Measurements from ENCODE around the gene ROGDI.
"Not testable (repeated sequence)": the region's sequence is repeated elsewhere in the genome, so short reads cannot be mapped to it uniquely, and the experiment has no call there.

ROGDI gene

DNA sequence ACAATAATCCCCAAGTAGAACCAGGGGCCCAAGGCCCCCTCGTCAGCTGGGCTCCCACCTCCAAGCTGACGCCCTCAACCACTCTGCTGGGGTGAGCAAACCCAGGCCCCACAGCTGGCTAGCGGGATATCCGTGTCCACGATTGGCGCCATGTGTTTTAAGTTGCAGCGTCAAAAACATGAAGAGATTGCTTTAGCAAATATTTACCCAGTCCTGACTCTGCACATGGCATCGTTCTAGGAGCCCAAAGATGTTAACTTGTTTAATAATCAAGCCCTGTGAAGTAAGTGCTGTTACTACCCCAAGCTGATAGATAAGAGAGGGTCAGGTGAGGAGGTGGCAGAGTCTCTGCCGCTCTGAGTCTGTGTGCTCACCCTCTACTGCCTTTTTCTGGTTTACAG lies 13.9 kb downstream of the ROGDI start:
- ATAC-seq: no peak
- Mint-ChIP-seq H3K9me3 (no peaks in the 10 kb centered on the region), H3K4me3 (no peak overlapping the region)

DNA sequence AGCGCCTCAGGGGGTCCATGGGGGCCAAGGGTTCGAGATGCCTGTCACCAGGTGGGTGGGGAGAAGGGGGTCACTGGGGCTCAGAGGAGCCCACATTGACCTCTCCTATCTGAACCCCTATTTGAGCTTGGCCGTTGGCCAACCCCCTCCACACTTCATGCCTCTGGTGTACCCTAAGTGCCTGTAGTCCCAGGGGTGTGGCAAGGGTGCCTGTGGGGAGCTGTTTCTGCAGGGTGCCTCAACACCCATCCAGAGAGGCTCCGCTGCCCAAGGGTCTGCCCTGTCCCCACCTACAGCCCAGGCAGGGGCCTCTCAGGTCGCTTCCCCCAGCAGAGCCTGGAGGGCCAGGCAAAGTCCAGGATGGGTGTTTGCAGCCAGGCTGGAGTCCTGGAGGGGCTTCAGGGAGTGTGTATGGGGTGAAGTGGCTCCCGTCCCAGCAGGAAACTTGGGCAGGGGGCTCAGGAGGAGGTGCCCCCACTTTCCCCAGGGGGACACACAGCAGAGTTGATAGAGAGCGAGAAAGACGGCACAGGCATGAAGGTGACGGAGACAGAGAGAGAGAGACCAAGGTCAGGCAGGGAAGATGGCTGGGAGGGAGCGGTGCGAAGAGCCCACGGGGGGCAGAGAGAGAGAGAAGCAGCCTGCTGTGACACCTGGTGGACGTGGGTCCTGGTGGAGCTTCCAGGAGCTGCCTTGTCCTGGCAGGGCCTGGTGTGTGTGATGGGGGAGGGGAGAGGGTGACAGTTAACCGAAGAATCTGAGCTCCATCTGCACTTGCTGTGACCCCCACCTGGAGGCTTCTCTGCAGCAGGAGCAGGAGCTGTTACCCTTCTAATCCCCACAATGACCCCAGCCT lies 14.6 kb downstream of the ROGDI start, which contains the start of gene SEPTIN12:
Gene SEPTIN12, minus strand, starts transcription at position 719 of the 856 bp plus-strand sequence. Its CDS starts 700 bp downstream, at position 19.
- peaks cover 4% of the 10 kb centered on the region for H3K4me1 Mint-ChIP-seq
- H3K4me3 Mint-ChIP-seq: no peak within 1 kb of the TSS
- no peaks in the 10 kb centered on the region for H3K9me3 Mint-ChIP-seq
- peak; percentile 16 for ATAC-seq
- H3K27ac Mint-ChIP-seq: no peak within 1 kb of the TSS
- peaks cover 19% of the 10 kb centered on the region for H3K27me3 Mint-ChIP-seq
- H3K36me3 Mint-ChIP-seq: no peaks in the 10 kb centered on the region

More for the DNA sequence above, 13.9 kb downstream of the ROGDI start:
- H3K36me3 Mint-ChIP-seq: no peaks in the 10 kb centered on the region
- peaks cover 4% of the 10 kb centered on the region for H3K4me1 Mint-ChIP-seq
- H3K27ac Mint-ChIP-seq: no peak overlapping the region
- peaks cover 19% of the 10 kb centered on the region for H3K27me3 Mint-ChIP-seq

DNA sequence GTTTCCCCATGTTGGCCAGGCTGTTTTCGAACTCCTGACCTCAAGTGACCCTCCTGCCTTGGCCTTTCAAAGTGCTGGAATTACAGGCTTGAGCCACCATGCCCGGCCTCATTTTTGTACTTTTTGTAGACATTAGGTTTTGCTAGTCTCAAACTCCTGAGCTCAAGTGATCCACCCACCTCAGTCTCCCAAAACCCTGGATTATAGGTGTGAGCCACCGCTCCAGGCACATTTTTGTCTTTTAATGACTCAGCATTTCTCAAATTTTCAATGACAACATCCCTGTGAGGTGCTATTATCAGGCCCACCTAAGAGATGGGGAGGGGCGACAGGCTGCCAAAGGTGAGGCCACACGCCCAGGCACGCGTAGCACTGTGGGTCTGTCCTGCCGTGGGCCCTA lies 15.4 kb downstream of the ROGDI start:
- Mint-ChIP-seq H3K9me3 (no peaks in the 10 kb centered on the region), H3K27ac (no peak overlapping the region), H3K36me3 (no peaks in the 10 kb centered on the region), H3K4me1 (peaks cover 4% of the 10 kb centered on the region), H3K27me3 (peaks cover 19% of the 10 kb centered on the region), H3K4me3 (no peak overlapping the region)
- no peak for ATAC-seq

DNA sequence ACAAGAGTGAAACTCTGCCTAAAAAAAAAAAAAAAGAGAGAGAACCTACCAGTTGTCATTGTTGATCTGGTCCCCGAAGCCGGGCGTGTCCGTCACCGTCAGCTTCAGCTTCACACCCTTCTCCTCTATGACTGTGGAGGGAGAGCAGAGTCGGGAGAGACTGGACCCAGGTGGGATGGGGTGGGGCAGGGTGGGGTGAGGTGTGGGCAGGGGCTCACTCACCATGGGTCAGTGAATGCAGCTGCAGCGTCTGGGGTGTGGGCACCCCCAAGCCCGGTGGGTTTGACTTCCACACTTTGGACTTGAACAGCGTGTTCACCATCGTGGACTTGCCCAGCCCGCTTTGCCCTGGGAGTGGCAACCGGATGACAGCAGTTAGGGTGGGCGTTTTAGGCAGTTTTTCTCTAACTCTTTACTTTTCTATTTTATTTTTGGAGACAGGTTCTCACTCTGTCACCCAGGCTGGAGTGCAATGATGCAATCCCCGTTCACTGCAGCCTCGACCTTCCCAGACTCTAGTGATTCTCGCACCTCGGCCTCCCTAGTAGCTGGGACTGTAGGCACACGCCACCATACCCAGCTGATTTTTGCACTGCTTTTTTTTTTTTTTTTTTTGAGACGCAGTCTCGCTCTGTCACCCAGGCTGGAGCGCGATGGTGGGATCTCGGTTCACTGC lies 16.5 kb downstream of the ROGDI start:
- H3K27me3 Mint-ChIP-seq: peaks cover 19% of the 10 kb centered on the region

DNA sequence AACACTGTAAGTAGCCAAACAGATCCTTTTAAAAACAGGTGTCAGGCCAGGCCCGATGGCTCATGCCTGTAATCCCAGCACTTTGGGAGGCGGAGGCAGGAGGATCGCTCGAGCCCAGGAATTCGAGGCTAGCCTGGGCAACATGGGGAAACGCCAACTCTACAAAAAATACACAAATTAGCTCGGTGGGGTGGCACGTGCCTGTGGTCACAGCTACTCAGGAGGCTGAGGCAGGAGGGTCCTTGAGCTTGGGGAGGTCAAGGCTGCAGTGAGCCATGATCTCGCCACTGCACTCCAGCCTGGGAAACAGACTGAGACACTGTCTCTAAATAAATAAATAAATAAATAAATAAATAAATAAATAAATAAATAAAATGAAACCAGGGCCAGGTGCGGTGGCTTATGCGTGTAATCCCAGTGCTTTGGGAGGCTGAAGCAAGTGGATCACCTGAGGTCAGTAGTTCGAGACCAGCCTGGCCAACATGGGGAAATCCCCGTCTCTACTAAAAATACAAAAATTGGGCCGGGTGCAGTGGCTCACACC lies 17.9 kb downstream of the ROGDI start:
- H3K27me3 Mint-ChIP-seq: peaks cover 19% of the 10 kb centered on the region
- H3K36me3 Mint-ChIP-seq, H3K4me1 Mint-ChIP-seq, H3K4me3 Mint-ChIP-seq, H3K9me3 Mint-ChIP-seq, ATAC-seq, H3K27ac Mint-ChIP-seq: not testable (repeated sequence)

More for the DNA sequence above, 16.5 kb downstream of the ROGDI start:
- Mint-ChIP-seq H3K9me3 (no peaks in the 10 kb centered on the region), H3K4me1 (peaks cover 3% of the 10 kb centered on the region), H3K36me3 (no peaks in the 10 kb centered on the region), H3K27ac (no peak overlapping the region), H3K4me3 (no peak overlapping the region)
- no peak for ATAC-seq

DNA sequence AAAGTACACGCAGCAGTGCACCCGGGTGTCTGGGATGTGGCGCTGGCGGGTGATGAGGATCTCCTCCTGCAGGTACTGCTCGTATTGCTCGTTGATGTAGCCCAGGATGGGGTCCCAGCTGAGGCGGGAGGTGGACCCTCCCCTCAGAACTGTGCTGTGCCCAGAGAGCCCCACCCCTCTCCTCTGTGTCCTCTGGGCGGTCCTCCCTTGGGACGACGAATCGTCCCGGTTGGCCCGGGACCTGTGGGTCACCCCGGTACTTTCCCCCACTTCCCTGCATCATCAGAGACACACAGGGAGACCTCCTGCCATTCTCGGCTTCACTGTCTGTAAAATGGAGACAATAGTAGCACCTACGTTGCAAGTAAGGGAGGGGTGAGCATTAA lies 18.5 kb downstream of the ROGDI start:
- no peaks in the 10 kb centered on the region for H3K9me3 Mint-ChIP-seq
- H3K4me1 Mint-ChIP-seq: no peaks in the 10 kb centered on the region
- no peak overlapping the region for H3K27ac Mint-ChIP-seq
- peaks cover 19% of the 10 kb centered on the region for H3K27me3 Mint-ChIP-seq
- H3K36me3 Mint-ChIP-seq: no peaks in the 10 kb centered on the region
- no peak overlapping the region for H3K4me3 Mint-ChIP-seq
- no peak for ATAC-seq

DNA sequence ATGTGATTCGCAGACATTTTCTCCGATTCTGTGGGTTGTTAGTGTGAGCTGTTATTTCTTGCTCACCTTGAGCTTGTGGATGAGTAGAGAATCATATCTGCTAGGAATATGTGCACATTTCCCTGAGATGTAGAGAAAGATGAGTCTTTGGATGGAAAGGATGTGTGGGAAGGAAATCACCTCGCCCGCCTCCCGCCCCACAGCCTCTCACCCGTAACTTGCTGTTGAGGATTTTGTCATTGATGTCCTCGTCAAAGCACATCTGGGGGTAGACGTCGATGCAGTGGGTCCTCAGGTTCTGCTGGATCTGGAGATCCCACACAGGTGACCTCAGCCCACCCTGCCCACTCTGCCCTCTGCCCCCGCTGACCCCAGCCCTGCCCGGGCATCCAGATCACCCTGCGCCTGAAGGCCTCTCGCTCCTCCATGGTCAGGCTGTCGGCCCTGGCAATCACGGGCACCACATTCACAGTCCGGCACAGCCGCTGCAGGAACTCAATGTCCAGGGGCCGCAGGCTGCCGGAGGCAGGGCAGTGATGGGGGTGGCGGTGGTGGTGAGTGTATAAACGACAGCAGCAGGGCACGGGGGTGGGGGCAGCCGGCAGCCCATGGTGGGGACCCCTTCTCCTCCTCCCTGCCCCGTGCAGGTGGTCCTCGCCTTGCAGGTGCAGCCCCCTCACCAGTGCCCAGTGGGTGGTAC lies 19.0 kb downstream of the ROGDI start:
- ATAC-seq: no peak
- Mint-ChIP-seq H3K27ac (no peak overlapping the region), H3K4me3 (no peak overlapping the region), H3K4me1 (no peaks in the 10 kb centered on the region), H3K27me3 (peaks cover 18% of the 10 kb centered on the region), H3K36me3 (no peaks in the 10 kb centered on the region), H3K9me3 (no peaks in the 10 kb centered on the region)

DNA sequence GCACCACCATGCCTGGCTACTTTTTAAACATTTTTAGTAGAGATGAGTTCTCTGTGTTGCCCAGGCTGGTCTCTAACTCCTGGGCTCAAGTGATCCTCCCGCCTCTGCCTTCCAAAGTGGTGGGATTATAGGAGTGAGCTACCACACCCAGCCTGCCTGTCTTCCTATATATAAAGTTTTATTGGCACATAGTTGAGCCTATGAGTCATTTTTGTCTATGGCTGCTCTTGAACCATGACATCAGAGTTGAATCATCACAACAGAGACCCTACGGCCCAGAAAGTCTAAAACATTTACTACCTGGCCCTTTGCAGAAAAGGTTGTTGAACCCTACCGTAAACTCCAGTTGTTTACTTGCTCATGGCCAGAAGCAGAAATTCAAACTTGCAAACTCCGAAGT lies 22.2 kb downstream of the ROGDI start:
- no peaks in the 10 kb centered on the region for H3K4me1 Mint-ChIP-seq
- H3K36me3 Mint-ChIP-seq: no peaks in the 10 kb centered on the region
- peaks cover 9% of the 10 kb centered on the region for H3K27me3 Mint-ChIP-seq
- no peak overlapping the region for H3K27ac Mint-ChIP-seq
- no peaks in the 10 kb centered on the region for H3K9me3 Mint-ChIP-seq
- ATAC-seq: no peak
- H3K4me3 Mint-ChIP-seq: no peak overlapping the region

DNA sequence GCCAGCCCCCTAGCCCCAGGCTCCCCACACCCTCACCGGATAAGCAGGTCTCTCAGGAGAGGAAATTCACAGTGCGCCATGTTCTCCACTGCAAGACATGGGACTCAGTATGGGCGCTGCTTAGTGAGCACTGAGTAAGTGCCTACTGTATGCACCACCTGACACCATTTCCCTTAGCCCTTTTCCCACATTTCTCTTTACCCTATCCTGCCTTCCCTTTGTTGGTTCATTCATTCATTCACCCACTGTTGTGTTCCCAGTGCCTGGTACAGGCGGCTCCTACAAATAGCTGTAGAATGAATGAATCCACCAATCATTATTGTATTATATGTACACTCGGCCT lies 24.4 kb downstream of the ROGDI start:
- no peaks in the 10 kb centered on the region for H3K27me3 Mint-ChIP-seq
- H3K9me3 Mint-ChIP-seq: no peaks in the 10 kb centered on the region
- H3K4me3 Mint-ChIP-seq: no peak overlapping the region
- ATAC-seq: no peak
- no peak overlapping the region for H3K27ac Mint-ChIP-seq
- H3K4me1 Mint-ChIP-seq: no peaks in the 10 kb centered on the region
- no peaks in the 10 kb centered on the region for H3K36me3 Mint-ChIP-seq

DNA sequence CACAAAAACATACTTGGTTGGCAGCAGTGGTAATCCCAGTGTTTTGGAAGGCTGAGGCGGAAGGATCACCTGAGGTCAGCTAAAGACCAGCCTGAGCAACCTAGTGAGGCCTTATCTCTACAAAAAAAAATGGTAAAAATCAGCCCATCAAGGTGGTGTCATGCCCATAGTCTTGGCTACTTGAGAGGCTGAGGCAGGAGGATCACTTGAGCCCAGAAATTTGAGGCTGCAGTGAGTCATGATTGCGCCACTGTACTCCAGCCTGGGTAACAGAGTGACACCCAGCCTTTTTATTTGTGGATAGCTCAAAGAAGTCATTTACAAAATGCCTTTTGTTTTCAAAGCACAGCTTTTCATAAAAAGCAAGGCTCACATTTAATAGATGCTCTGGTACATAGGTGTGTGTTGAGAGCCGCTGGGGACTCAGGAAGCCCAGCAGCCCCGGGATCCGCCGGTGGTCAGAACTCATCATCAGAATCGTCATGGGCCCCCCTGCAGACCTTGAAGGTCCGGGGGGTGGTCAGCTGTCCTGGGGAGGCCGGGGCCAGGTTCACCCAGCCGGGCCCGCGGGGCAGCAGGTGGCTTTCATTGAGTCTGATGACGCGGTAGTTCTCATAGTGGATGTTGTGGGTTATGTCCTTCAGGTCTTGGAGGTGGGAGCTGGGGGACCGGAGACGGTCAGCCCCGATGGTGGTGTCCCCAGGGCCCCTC lies 24.9 kb downstream of the ROGDI start:
- Mint-ChIP-seq H3K9me3 (no peaks in the 10 kb centered on the region), H3K27me3 (no peaks in the 10 kb centered on the region), H3K27ac (no peak overlapping the region), H3K36me3 (no peaks in the 10 kb centered on the region), H3K4me1 (no peaks in the 10 kb centered on the region), H3K4me3 (no peak overlapping the region)
- ATAC-seq: no peak

DNA sequence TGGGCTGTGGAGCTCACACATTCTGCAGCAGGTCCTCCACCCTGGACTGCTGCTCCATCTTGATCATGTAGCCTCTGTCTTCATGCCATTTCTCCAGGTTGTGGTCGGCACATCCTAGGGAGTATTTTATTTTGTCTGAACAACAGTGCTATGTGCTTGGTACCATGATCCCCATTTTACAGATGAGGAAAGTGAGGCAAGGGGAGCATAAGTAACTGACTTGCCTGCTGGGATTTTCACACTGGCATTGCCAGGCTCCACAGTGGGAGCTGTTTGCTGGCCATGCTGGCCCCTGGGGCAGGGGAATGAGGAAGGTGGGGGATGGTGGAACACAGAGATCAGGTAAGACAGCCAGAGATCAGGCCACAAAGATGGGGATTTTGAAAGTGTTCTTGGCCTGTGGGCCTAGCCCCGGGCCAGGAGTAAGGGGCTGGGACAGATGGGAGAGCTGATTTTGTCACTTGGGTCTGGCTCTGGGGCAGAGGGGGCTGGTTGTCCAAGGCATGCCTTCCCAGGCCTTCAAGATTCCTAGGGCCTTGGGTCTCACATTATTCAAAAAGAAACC lies 26.2 kb downstream of the ROGDI start:
- no peaks in the 10 kb centered on the region for H3K4me1 Mint-ChIP-seq
- ATAC-seq: no peak
- H3K36me3 Mint-ChIP-seq: no peaks in the 10 kb centered on the region
- H3K27ac Mint-ChIP-seq: no peak overlapping the region
- no peaks in the 10 kb centered on the region for H3K9me3 Mint-ChIP-seq
- no peaks in the 10 kb centered on the region for H3K27me3 Mint-ChIP-seq
- peak overlapping the region; percentile 35 for H3K4me3 Mint-ChIP-seq

DNA sequence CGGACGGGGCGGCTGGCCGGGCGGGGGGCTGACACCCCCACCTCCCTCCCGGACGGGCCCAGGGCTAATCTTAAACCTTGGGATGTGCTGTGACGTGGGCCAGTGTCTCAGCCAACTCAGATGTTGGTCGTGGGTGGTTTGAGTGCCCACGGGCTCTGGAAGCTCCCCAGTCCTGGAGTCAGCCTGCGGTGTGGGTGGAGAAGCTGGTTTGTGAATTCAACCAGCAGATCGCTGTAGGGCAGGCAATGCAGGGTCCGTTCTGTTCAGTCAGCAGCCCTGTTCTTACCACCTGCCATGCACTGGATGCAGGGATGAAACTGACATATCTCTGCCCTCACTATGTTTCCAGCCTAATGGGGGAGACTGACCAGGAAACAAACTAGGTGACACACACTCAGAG lies 27.4 kb downstream of the ROGDI start:
- peak; percentile 40 for ATAC-seq
- Mint-ChIP-seq H3K36me3 (no peaks in the 10 kb centered on the region), H3K27ac (no peak overlapping the region), H3K27me3 (no peaks in the 10 kb centered on the region), H3K9me3 (no peaks in the 10 kb centered on the region), H3K4me3 (no peak overlapping the region), H3K4me1 (no peaks in the 10 kb centered on the region)

DNA sequence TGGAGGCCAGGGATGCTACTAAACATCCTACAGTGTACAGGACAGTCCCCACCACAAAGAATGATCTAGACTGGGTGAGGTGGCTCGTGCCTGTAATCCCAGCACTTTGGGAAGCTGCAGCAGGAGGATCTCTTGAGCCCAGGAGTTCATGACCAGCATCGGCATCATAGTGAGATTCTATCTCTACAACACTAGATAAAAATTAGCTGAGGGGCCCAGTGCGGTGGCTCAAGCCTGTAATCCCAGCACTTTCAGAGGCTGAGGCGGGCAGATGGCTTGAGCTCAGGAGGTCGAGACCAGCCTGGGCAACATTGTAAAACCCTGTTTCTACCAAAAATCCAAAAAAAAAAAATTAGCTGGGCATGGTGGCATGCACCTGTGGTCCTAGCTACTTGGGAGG lies 30.1 kb downstream of the ROGDI start:
- no peaks in the 10 kb centered on the region for H3K27me3 Mint-ChIP-seq
- H3K36me3 Mint-ChIP-seq: no peaks in the 10 kb centered on the region
- no peak overlapping the region for H3K4me3 Mint-ChIP-seq
- H3K4me1 Mint-ChIP-seq: peaks cover 22% of the 10 kb centered on the region
- no peak overlapping the region for H3K27ac Mint-ChIP-seq
- ATAC-seq: no peak
- no peaks in the 10 kb centered on the region for H3K9me3 Mint-ChIP-seq

DNA sequence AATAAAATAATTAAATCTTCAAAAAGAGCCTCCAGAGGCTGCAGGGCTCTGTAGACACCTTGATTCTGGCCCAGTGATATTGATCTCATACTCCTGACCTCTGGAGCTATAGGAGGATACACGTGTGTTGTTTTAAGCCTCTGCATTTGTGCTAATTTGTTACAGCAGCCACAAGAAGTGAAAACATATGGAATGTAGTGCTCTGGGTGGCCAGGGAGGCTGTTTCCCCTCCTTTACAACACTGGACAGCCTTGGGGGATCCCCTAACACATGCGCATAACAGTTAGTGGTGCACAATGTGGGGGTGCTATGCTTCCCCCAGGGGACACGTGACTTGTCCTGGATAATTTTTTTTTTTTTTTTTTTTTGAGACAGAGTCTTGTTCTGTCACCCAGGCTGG lies 30.8 kb downstream of the ROGDI start:
- Mint-ChIP-seq H3K27ac (no peak overlapping the region), H3K36me3 (no peaks in the 10 kb centered on the region), H3K4me1 (peaks cover 26% of the 10 kb centered on the region), H3K9me3 (no peaks in the 10 kb centered on the region), H3K4me3 (no peak overlapping the region), H3K27me3 (no peaks in the 10 kb centered on the region)
- no peak for ATAC-seq

DNA sequence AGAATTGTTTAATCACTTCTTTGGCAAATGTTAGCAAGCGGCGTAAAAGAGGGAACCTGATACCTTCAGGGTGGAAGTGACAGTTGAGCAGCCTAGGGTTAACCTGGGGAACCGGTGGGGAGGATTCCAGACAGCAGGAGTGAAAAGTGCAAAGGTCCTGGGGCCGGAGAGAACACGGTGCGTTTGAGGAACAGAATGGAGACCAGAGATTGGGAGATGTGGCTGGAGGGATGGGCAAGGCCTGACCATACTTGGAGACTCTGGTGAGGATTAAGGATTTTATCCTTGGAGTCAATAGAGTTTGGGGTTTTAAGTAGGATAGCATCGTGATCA lies 33.2 kb downstream of the ROGDI start:
- Mint-ChIP-seq H3K36me3 (no peaks in the 10 kb centered on the region), H3K27me3 (no peaks in the 10 kb centered on the region), H3K4me1 (peaks cover 37% of the 10 kb centered on the region), H3K27ac (peak overlapping the region; percentile 84), H3K4me3 (peak overlapping the region; percentile 95), H3K9me3 (no peaks in the 10 kb centered on the region)
- no peak for ATAC-seq
